Common myeloid progenitor, CD34-positive (primary cell): Measurements from ENCODE around the gene GRAMD1B.

Experiments used
- CTCF ChIA-PET: fragments of 350-600 bp; sonication (Branson Sonifier 250); formaldehyde crosslinking; loops from one replicate; lab custom pipeline; 2021; ENCODE audit warnings: antibody characterized with exemption; lab: Charles Lee
- POLR2A ChIA-PET: fragments of 350-600 bp; sonication (Branson Sonifier 250); formaldehyde crosslinking; loops from one replicate; lab custom pipeline; 2021; ENCODE audit warnings: antibody characterized with exemption; lab: Charles Lee
- DNase-seq, 3 donors: peaks; one replicate each; pipeline versions ENCODE4 v3.0.0 to v3.0.0-alpha.2; 2013
- H3K27ac ChIP-seq, 2 experiments: 1 replicate in 1 of 2; 2 replicates in 1 of 2; pipeline ENCODE4 v1.7.0; 2013; ENCODE audit warnings: inconsistent platforms in 2 of 2, low read length in 2 of 2, mild to moderate bottlenecking in 2 of 2, low read depth in 1 of 2, moderate library complexity in 1 of 2; ENCODE audit not compliant: severe bottlenecking in 2 of 2, insufficient read depth in 1 of 2, poor library complexity in 1 of 2
- H3K27me3 ChIP-seq, 5 experiments: replicated peaks in 2 of 5; 1 replicate in 3 of 5; 2 replicates in 2 of 5; pipeline versions ENCODE4 v1.6.1 to v1.7.0; 2013; ENCODE audit warnings: low read length in 4 of 5, mild to moderate bottlenecking in 2 of 5, moderate library complexity in 2 of 5, inconsistent platforms in 1 of 5; ENCODE audit not compliant: insufficient read depth in 5 of 5, control insufficient read depth in 4 of 5
- H3K36me3 ChIP-seq, 4 experiments: 1 replicate in 2 of 4; 2 replicates in 2 of 4; pipeline versions ENCODE4 v1.6.1 to v1.7.0; 2013; ENCODE audit warnings: low read length in 3 of 4, control low read depth in 1 of 4, mild to moderate bottlenecking in 1 of 4; ENCODE audit not compliant: control insufficient read depth in 4 of 4, insufficient read depth in 4 of 4
- H3K4me1 ChIP-seq, 4 experiments: 1 replicate in 3 of 4; 2 replicates in 1 of 4; pipeline versions ENCODE4 v1.6.1 to v1.7.1; 2013; ENCODE audit warnings: low read length in 3 of 4, mild to moderate bottlenecking in 3 of 4, control low read depth in 1 of 4, inconsistent platforms in 1 of 4, moderate library complexity in 1 of 4; ENCODE audit not compliant: control insufficient read depth in 4 of 4, insufficient read depth in 4 of 4; ENCODE audit errors: control extremely low read depth in 1 of 4
- H3K4me3 ChIP-seq, 7 experiments: 1 replicate in 4 of 7; 2 replicates in 3 of 7; pipeline versions ENCODE4 v1.5.1 to v1.7.0; 2013; ENCODE audit warnings: mild to moderate bottlenecking in 7 of 7, low read length in 6 of 7, moderate library complexity in 6 of 7, inconsistent platforms in 2 of 7, low read depth in 2 of 7, control low read depth in 1 of 7; ENCODE audit not compliant: insufficient read depth in 4 of 7, control insufficient read depth in 1 of 7; ENCODE audit errors: extremely low read depth in 1 of 7
- H3K9me3 ChIP-seq, 5 experiments: 1 replicate in 4 of 5; 2 replicates in 1 of 5; pipeline versions ENCODE4 v1.6.1 to v1.7.1; 2013; ENCODE audit warnings: low read length in 4 of 5, mild to moderate bottlenecking in 2 of 5, inconsistent platforms in 1 of 5, low read depth in 1 of 5, moderate library complexity in 1 of 5; ENCODE audit not compliant: control insufficient read depth in 4 of 5, insufficient read depth in 2 of 5; ENCODE audit errors: control extremely low read depth in 1 of 5
- WGBS: methylation state at CpG from one replicate; pipeline ENCODE4 v1.1.5; 2013; ENCODE audit not compliant: insufficient coverage; 5-methylcytosine and 5-hydroxymethylcytosine counted together

Gene GRAMD1B

GRCh38 chr11:123607781-123608180, 177.7 kb downstream of the GRAMD1B start:
- no peak overlapping the region for H3K27ac ChIP-seq
- no peak overlapping the region for H3K4me3 ChIP-seq
- 86% methylated on average over 1 of the region's 1 CpG for WGBS
- POLR2A ChIA-PET, result no interaction called here
- H3K27me3 ChIP-seq, result no peaks in the 10 kb centered on the region
- H3K36me3 ChIP-seq, result peaks cover 15 to 79% (median 35%) of the 10 kb centered on the region in 4 experiments
- DNase-seq, result no peak
- H3K4me1 ChIP-seq, result no peaks in the 10 kb centered on the region
- H3K9me3 ChIP-seq, result no peaks in the 10 kb centered on the region
- CTCF ChIA-PET, result no interaction called here

- POLR2A ChIA-PET, result no interaction called here
- H3K4me3 ChIP-seq, result no peak overlapping the region
- H3K4me1 ChIP-seq, result no peaks in the 10 kb centered on the region
- no peak overlapping the region for H3K27ac ChIP-seq
- peaks cover 15 to 79% (median 35%) of the 10 kb centered on the region in 4 experiments for H3K36me3 ChIP-seq
- no peak for DNase-seq
- no peaks in the 10 kb centered on the region for H3K27me3 ChIP-seq
- WGBS, result 97% methylated on average over 8 of the region's 9 CpGs
- CTCF ChIA-PET, result interaction anchor here (1.2 kb wide), 1 partner anchor 99 kb away, joined by 3 read pairs; no protein-coding TSS in a partner anchor
- H3K9me3 ChIP-seq, result no peaks in the 10 kb centered on the region
These were observed 178.3 kb downstream of the GRAMD1B start for GRCh38 chr11:123608371-123608770.

- no peak for DNase-seq
- ChIA-PET CTCF (interaction anchor here (1.2 kb wide), 1 partner anchor 99 kb away, joined by 3 read pairs; no protein-coding TSS in a partner anchor), POLR2A (no interaction called here)
- H3K9me3 ChIP-seq, result no peaks in the 10 kb centered on the region
- no peaks in the 10 kb centered on the region for H3K4me1 ChIP-seq
- WGBS, result 90% methylated on average over 8 of the region's 8 CpGs
- no peak overlapping the region for H3K27ac ChIP-seq
- no peak overlapping the region for H3K4me3 ChIP-seq
- no peaks in the 10 kb centered on the region for H3K27me3 ChIP-seq
- peaks cover 12 to 80% (median 37%) of the 10 kb centered on the region in 4 experiments for H3K36me3 ChIP-seq
These were observed 178.9 kb downstream of the GRAMD1B start for GRCh38 chr11:123608945-123609344.

- peaks cover 12 to 74% (median 35%) of the 10 kb centered on the region in 4 experiments for H3K36me3 ChIP-seq
- H3K27me3 ChIP-seq, result no peaks in the 10 kb centered on the region
- H3K27ac ChIP-seq, result no peak overlapping the region
- no peaks in the 10 kb centered on the region for H3K9me3 ChIP-seq
- no peak overlapping the region for H3K4me3 ChIP-seq
- ChIA-PET CTCF (no interaction called here), POLR2A (no interaction called here)
- 96% methylated on average over 4 of the region's 4 CpGs for WGBS
- no peaks in the 10 kb centered on the region for H3K4me1 ChIP-seq
- DNase-seq, result no peak
These were observed 181.6 kb downstream of the GRAMD1B start for GRCh38 chr11:123611698-123612097.

GRCh38 chr11:123616505-123617198, 186.6 kb downstream of the GRAMD1B start:
- Histone ChIP-seq H3K4me3 (no peak overlapping the region), H3K4me1 (no peaks in the 10 kb centered on the region), H3K27ac (no peak overlapping the region), H3K27me3 (no peaks in the 10 kb centered on the region), H3K9me3 (no peaks in the 10 kb centered on the region), H3K36me3 (peaks cover 8 to 58% (median 31%) of the 10 kb centered on the region in 4 experiments)
- DNase-seq, result no peak
- CTCF ChIA-PET, result interaction anchor here (1.3 kb wide), 1 partner anchor 44 kb away, joined by 4 read pairs; no protein-coding TSS in a partner anchor
- 95% methylated on average over 7 of the region's 11 CpGs for WGBS
- POLR2A ChIA-PET, result no interaction called here

GRCh38 chr11:123622576-123622975, 192.5 kb downstream of the GRAMD1B start:
- DNase-seq, result no peak
- Histone ChIP-seq H3K4me3 (no peak overlapping the region), H3K27ac (no peak overlapping the region), H3K4me1 (no peaks in the 10 kb centered on the region), H3K9me3 (no peaks in the 10 kb centered on the region), H3K36me3 (peaks cover 10 to 31% (median 21%) of the 10 kb centered on the region in 4 experiments), H3K27me3 (no peaks in the 10 kb centered on the region)
- whole genome bisulfite sequencing, result 93% methylated on average over 5 of the region's 9 CpGs
- POLR2A ChIA-PET, result no interaction called here
- CTCF ChIA-PET, result no interaction called here

GRCh38 chr11:123624974-123625373, 194.9 kb downstream of the GRAMD1B start:
- H3K4me3 ChIP-seq, result no peak overlapping the region
- ChIA-PET POLR2A (no interaction called here), CTCF (no interaction called here)
- peaks cover 0 to 8% (median 3%) of the 10 kb centered on the region in 4 experiments for H3K4me1 ChIP-seq
- no peak for DNase-seq
- H3K9me3 ChIP-seq, result no peaks in the 10 kb centered on the region
- H3K27ac ChIP-seq, result no peak overlapping the region
- peaks cover 0 to 14% (median 10%) of the 10 kb centered on the region in 4 experiments for H3K36me3 ChIP-seq
- WGBS, result no CpG with 5 or more reads among the region's 2 CpGs
- H3K27me3 ChIP-seq, result no peaks in the 10 kb centered on the region
